IPS-NIHi7 (cell line): ENCODE measurements around the gene TPT1.
"Not testable (repeated sequence)": the region's sequence is repeated elsewhere in the genome, so short reads cannot be mapped to it uniquely, and the experiment has no call there.

Experiments
- DNase-seq: peaks from one replicate; pipeline ENCODE4 v3.0.0; 2012; ENCODE audit warnings: mixed read lengths; ENCODE audit errors: extremely low spot score

The TPT1 gene

DNA sequence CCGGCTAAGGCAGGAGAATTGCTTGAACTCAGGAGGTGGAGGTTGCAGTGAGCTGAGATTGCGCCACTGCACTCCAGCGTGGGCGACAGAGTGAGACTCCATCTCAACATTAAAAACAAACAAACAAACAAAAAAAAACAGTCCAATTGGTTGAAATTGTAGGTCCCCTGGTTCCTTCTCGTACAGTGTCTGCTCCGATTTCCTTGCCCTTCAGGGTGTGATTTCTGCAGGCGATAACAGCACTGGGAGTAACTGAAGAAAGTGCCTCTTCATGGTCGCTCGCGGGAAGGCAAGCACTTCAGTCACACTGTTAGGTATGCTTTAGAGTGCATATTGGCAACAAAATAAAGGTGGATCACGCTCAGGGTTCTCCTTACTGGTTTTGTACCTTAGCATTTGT, 39.7 kb downstream of the TPT1 start:
- no peak for DNase-seq

DNA sequence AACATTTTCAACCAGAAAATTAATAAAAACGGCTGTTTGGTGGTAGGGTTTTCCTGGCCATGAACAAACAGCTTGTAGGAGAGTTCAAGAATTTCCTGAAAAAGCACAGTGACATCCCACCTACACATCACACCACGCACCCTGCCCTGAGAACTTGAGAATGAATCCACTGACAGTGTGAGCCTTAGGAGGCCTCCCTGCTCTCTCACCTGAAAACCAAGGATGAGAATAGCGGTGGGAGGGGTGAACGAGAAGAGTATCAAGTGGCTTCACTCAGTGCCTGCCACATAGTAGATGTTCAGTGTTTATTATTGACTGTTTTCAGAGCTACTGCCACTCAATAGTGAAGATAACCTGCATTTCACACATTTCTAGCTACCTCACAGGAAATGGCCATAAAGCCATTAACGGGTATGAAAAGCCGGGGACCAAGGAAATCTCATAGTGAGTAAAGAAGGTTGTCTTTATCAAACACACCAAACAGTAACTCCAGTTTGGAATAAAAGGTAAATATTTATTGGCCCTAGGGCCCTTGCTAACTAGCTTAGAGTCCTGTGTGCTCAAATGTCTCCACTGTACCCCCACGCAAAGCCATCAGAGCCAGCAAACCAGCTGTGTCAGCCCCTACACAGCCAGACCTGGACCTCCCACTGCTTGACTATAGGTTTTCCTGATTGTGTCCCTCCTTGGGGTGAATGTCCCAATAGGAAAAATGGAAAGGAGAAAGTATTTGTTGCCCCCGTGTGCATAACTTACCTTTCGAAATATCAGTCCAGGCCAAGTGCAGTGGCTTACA, 40.6 kb downstream of the TPT1 start:
- DNase-seq = no peak

DNA sequence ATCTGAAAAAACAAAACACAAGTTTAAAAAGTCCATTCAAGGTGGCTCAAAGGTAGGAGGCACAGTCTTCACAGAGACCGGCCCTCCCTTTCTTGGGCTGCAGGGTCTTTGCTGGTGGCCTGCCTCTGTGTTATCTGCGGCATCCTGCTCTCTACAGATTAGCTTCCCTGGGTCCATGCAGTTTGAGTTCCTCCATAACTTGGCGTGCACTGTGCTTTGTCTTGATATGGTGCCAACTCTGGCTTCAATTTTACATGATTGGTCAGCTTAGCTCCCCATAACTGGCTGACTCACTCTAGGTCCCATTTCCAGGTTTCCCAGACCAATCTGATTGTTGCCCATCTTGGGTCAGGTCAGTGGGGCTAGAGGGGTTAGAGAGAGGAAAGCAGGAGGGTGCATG, 41.8 kb downstream of the TPT1 start:
- DNase-seq = no peak

DNA sequence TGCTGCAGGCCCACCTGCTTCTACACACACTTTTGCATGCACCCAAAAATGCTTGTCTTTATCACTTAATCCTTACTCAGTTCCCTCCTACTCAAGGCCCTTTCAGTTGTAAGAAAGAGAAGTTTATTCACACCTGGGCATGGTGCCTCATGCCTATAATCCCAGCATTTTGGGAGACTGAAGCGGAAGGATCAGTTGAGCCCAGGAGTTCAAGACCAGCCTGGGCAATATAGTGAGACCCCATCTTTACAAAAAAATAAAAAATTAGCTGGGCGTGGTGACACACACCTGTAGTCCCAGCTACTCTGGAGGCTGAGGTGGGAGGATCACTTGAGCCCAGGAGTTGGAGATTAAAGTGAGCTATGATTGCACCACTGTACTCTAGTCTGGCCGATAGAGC, 42.4 kb downstream of the TPT1 start:
- not testable (repeated sequence) for DNase-seq

DNA sequence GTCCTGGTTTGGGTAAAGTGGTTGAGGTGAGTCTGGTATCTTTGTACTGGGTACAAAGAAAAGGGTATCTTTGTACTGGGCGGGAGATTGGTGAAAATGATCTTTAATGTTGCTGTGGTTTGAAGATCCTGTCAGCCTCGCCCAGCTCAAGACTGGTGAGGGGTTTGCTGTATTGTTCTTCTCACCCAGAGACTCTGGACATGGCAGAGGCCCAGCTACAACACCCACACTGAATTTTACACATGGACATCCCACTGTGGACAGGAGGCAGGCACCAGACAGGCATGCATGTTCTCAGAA, 42.8 kb downstream of the TPT1 start:
- no peak for DNase-seq

DNA sequence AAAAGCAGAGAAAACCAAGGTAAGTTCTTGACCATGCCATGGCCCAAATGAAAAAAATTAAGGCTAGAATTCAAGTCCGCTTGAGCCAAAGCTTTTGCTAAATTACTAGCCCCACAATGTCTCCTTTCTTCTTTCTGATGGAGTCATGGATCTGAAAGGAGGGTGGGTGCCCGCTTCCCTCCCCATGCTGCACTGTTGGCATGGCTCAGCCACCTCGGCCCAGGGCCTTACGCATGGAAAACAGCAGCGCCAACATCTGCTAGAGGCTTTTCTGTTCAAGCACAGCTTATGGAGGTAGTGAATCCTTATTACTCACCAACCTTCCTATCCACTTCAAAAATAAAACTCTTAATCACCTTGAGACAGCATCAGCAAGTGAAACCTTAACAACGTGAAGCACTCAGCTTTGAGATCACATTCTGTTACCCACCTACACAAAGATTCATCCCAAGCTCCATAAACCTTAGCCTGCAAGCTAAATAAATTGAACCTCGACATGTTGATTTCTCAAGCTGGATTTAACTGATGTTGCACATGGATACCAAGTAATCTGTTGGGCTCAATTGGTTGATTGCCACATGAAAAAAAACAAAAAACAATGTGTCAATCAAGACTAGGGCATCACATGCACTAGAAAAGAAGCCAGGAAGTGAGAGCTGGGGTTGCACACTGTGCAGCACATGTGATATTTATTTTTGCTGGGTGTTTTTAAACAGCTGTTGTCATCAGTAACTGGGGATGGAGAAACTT, 43.4 kb downstream of the TPT1 start:
- no peak for DNase-seq

DNA sequence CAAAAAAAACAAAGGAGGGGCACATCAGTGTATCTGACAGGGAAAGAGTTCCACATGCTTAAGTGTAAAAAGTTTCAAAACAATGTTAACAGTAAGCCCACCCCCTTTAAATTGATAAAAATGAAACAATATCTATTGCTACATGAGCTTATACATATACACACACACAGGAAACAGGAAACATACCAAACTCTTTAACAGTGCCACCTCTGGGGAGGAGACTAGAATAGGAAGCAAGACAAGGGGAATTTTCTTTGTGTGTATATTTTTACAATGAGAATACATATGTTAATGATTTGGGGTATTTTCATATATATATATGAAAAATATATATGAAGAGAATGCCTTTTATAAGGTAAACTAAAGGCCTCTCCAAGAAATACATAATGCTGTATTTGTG, 44.7 kb downstream of the TPT1 start:
- DNase-seq = no peak

DNA sequence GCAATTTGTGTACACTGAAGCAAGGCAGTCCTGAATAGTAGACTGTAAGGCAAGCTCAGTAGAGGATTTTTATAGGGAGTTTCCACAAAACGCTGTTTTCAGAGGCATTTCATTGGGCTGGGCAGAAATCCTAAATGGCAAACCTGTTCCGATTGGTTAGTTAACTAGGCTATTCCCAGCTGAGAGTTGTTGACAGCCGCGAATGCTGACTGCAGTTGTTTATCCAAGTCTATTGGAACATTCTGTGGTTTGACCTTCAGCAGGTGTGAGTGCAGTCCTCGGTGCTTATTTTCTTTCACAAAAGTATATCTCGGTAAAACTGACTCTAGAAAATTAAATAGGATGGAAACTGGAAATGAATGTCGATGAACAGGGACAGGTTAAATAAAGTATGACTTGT, 45.4 kb downstream of the TPT1 start:
- no peak for DNase-seq

DNA sequence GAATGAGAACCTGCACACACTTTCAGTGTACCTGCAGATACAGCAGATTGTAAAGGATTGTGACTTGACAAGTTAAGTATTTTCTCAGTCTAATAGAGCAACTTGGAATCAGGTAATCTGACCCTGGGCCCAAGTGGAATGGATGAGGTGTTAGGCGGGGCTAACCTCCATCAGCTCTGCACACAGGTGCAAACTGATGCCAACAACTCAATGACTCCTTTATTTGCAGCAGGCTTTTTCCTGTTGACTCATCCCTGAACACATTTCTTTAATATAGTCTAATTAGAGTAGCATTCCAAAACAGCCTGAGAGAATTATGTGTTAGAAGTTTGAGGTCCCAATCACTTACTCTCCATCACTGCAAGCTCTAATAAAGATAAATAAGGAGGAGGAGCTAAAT, 48.8 kb downstream of the TPT1 start:
- no peak for DNase-seq

DNA sequence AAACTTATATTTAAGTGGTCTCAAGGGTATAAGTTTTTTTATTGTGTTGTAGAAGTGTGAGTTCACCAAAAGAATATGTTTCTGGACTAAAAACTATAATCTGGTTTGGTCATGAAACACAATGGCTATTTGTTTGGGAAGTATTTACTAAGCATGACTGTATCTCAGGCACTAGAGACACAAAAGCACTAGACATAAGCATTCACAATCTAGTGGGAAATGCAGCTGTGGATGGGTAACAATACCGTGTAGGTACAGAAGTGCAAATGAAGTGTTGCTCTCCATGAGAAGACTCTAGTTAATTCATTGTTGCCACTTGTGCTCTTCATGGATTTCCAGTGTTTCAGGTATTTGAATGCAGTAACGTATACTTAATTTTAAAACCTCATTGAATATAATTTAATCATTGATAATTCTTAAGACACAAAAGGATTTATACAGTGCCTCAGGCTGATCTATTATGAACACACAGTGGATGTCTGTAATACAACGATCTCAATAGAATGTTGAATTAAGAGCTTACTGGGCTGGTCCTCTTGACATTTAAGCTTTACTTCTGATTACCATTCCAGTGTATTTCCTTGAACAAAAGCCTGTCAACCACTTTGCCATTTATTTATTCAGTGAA, 50.9 kb downstream of the TPT1 start:
- no peak for DNase-seq
